Neural progenitor cell (in vitro differentiated cells): ENCODE data around the gene LYPD6B.

Experiments used
- CTCF ChIP-seq: fragments of 200-600 bp; sonication (generic); IDR thresholded peaks from 2 replicates; pipeline ENCODE4 v1.5.1; 2017; ENCODE audit warnings: antibody characterized with exemption, mild to moderate bottlenecking
- EZH2 ChIP-seq: fragments of 200-600 bp; sonication (generic); IDR thresholded peaks from 2 replicates; pipeline ENCODE4 v1.6.1; 2017; ENCODE audit warnings: antibody characterized with exemption, mild to moderate bottlenecking, moderate library complexity

GRCh38 chr2:149064856-149065630 is 26.5 kb downstream of the LYPD6B start:
- no peak for TF ChIP-seq CTCF
- no peak for TF ChIP-seq EZH2
